WERI-Rb-1 (cell line): ENCODE data around the gene STK16.

Source experiments
- DNase-seq: peaks from one replicate; pipeline ENCODE4 v3.0.0-alpha.2; 2020
- H3K27ac ChIP-seq: fragments of 250-450 bp; sonication (Bioruptor Pico); 2 replicates; pipeline ENCODE4 v1.5.1; 2020; ENCODE audit warnings: mild to moderate bottlenecking, moderate library complexity
- H3K27me3 ChIP-seq: fragments of 250-450 bp; sonication (Bioruptor Pico); 2 replicates; pipeline ENCODE4 v1.5.1; 2021; ENCODE audit warnings: mild to moderate bottlenecking, low read depth, moderate library complexity; ENCODE audit not compliant: insufficient read depth, severe bottlenecking
- H3K36me3 ChIP-seq: fragments of 250-450 bp; sonication (Bioruptor Pico); 2 replicates; pipeline ENCODE4 v1.5.1; 2020; ENCODE audit warnings: mild to moderate bottlenecking, moderate library complexity
- H3K4me3 ChIP-seq: 2 replicates; pipeline ENCODE4 v1.5.1; 2011; ENCODE audit warnings: low read depth, mild to moderate bottlenecking, control low read depth, low read length
- H3K9me3 ChIP-seq: fragments of 250-450 bp; sonication (Bioruptor Pico); 2 replicates; pipeline ENCODE4 v1.5.1; 2021; ENCODE audit warnings: mild to moderate bottlenecking, moderate library complexity; ENCODE audit not compliant: severe bottlenecking
- CTCF ChIP-seq: IDR thresholded peaks from 2 replicates; pipeline ENCODE4 v1.5.1; 2011; ENCODE audit warnings: low read depth, mild to moderate bottlenecking, control low read depth, inconsistent platforms, low read length

The STK16 gene

GRCh38 chr2:219213486-219214071 lies 31.7 kb upstream of the STK16 start:
- Histone ChIP-seq H3K4me3 (no peak overlapping the region), H3K27me3 (no peaks in the 10 kb centered on the region), H3K36me3 (peaks cover 83% of the 10 kb centered on the region)

GRCh38 chr2:219214141-219214540 lies 31.1 kb upstream of the STK16 start:
- Histone ChIP-seq H3K36me3 (peaks cover 77% of the 10 kb centered on the region), H3K27ac (no peak overlapping the region), H3K27me3 (no peaks in the 10 kb centered on the region), H3K4me3 (no peak overlapping the region), H3K9me3 (no peaks in the 10 kb centered on the region)
- TF ChIP-seq CTCF = no peak
- no peak for DNase-seq

More at GRCh38 chr2:219213486-219214071, 31.7 kb upstream of the STK16 start:
- no peak for TF ChIP-seq CTCF
- no peak for DNase-seq
- Histone ChIP-seq H3K27ac (no peak overlapping the region), H3K9me3 (no peaks in the 10 kb centered on the region)

- Histone ChIP-seq H3K9me3 (no peaks in the 10 kb centered on the region), H3K27me3 (no peaks in the 10 kb centered on the region), H3K4me3 (no peak overlapping the region), H3K36me3 (peaks cover 75% of the 10 kb centered on the region), H3K27ac (no peak overlapping the region)
- DNase-seq = no peak
- no peak for TF ChIP-seq CTCF
Measured at GRCh38 chr2:219214786-219215185, 30.5 kb upstream of the STK16 start.

- DNase-seq = no peak
- H3K9me3 ChIP-seq = no peaks in the 10 kb centered on the region
- peaks cover 74% of the 10 kb centered on the region for H3K36me3 ChIP-seq
- no peak overlapping the region for H3K4me3 ChIP-seq
- TF ChIP-seq CTCF = no peak
- no peak overlapping the region; the same call in 1 of the 2 replicates for H3K27ac ChIP-seq
- H3K27me3 ChIP-seq = no peaks in the 10 kb centered on the region
Measured at GRCh38 chr2:219215871-219216534, 29.3 kb upstream of the STK16 start.

- Histone ChIP-seq H3K9me3 (no peaks in the 10 kb centered on the region), H3K4me3 (no peak overlapping the region), H3K27me3 (no peaks in the 10 kb centered on the region), H3K36me3 (peaks cover 76% of the 10 kb centered on the region), H3K27ac (no peak overlapping the region; the same call in 1 of the 2 replicates)
- TF ChIP-seq CTCF = no peak
- no peak for DNase-seq
Measured at GRCh38 chr2:219216535-219216915, 28.8 kb upstream of the STK16 start.
